HG03558 (cell line): Measurements from ENCODE around the gene ZNF408.

Source experiments
- ATAC-seq: cut with Tn5 transposase; IDR thresholded peaks from one replicate; pipeline ENCODE4 v1.9.1; 2021; ENCODE audit warnings: moderate number of reproducible peaks; ENCODE audit not compliant: unreplicated experiment; ENCODE audit errors: extremely low read depth

The ZNF408 gene

GRCh38 chr11:46724088-46724487 is 23.3 kb downstream of the ZNF408 start:
- no peak for ATAC-seq

- ATAC-seq, result no peak
These were observed 24.7 kb downstream of the ZNF408 start for GRCh38 chr11:46725338-46726205.

GRCh38 chr11:46726206-46726862 is 25.5 kb downstream of the ZNF408 start:
- no peak for ATAC-seq

- ATAC-seq, result no peak
These were observed 27.3 kb downstream of the ZNF408 start for GRCh38 chr11:46727952-46728658.

- ATAC-seq, result no peak
These were observed 27.8 kb downstream of the ZNF408 start for GRCh38 chr11:46728659-46729040.

GRCh38 chr11:46729110-46730027 is 28.5 kb downstream of the ZNF408 start:
- no peak for ATAC-seq

- ATAC-seq, result no peak
These were observed 30.7 kb downstream of the ZNF408 start for GRCh38 chr11:46731545-46731944.

GRCh38 chr11:46733234-46733633 is 32.4 kb downstream of the ZNF408 start:
- ATAC-seq, result no peak

- no peak for ATAC-seq
These were observed 35.3 kb downstream of the ZNF408 start for GRCh38 chr11:46736146-46736545.

- no peak for ATAC-seq
These were observed 35.8 kb downstream of the ZNF408 start for GRCh38 chr11:46736615-46737014.

GRCh38 chr11:46737699-46738098 is 36.9 kb downstream of the ZNF408 start:
- no peak for ATAC-seq

- no peak for ATAC-seq
These were observed 38.1 kb downstream of the ZNF408 start for GRCh38 chr11:46738887-46739286.

GRCh38 chr11:46741600-46742484 is 41.0 kb downstream of the ZNF408 start:
- no peak for ATAC-seq

- no peak for ATAC-seq
These were observed 42.2 kb downstream of the ZNF408 start for GRCh38 chr11:46743043-46743442.

- no peak for ATAC-seq
These were observed 43.0 kb downstream of the ZNF408 start for GRCh38 chr11:46743693-46744339.

- no peak for ATAC-seq
These were observed 44.5 kb downstream of the ZNF408 start for GRCh38 chr11:46745328-46745727.

GRCh38 chr11:46745995-46746394 is 45.2 kb downstream of the ZNF408 start:
- no peak for ATAC-seq

- ATAC-seq, result no peak
These were observed 46.3 kb downstream of the ZNF408 start for GRCh38 chr11:46747150-46747549.
